Naive thymus-derived CD4-positive, alpha-beta T cell (primary cell): ENCODE results near the gene SF3A2. TPM values are rescaled to one million over a fixed set of nuclear protein-coding genes. Genes with fewer than 3 reads are reported as not detected.
A peak's percentile ranks its signal among the peaks of the same experiment; 100 is the strongest.

Experiments
- ATAC-seq: fragments of 150-1000 bp; cut with Tn5 transposase; 2 replicates; pipeline ENCODE4 v1.10.0; 2021; ENCODE audit warnings: mild to moderate bottlenecking, moderate library complexity
- CTCF ChIA-PET: fragments of 350-600 bp; sonication (Branson Sonifier 250); formaldehyde crosslinking; loops from one replicate; lab custom pipeline; 2021; ENCODE audit warnings: antibody characterized with exemption; lab: Charles Lee
- POLR2A ChIA-PET: fragments of 350-600 bp; sonication (Branson Sonifier 250); formaldehyde crosslinking; loops from one replicate; lab custom pipeline; 2021; ENCODE audit warnings: antibody characterized with exemption, inconsistent platforms; lab: Charles Lee
- DNase-seq, 9 donors: peaks; one replicate each; pipeline versions ENCODE4 v3.0.0 to v3.0.0-alpha.2; 2020 to 2022; ENCODE audit warnings: mixed read lengths in 1 of 9
- H3K27ac ChIP-seq: one replicate; pipeline ENCODE4 v1.7.0; 2013; ENCODE audit warnings: mild to moderate bottlenecking, low read depth, low read length, moderate library complexity
- H3K27me3 ChIP-seq, 2 donors: one replicate each; pipeline ENCODE4 v1.7.0; 2013; ENCODE audit warnings: low read length in 2 of 2, mild to moderate bottlenecking in 2 of 2, moderate library complexity in 2 of 2; ENCODE audit not compliant: control insufficient read depth in 2 of 2, insufficient read depth in 2 of 2
- H3K36me3 ChIP-seq, 3 experiments: 1 replicate in 2 of 3; 2 replicates in 1 of 3; pipeline ENCODE4 v1.7.0; 2013; ENCODE audit warnings: low read length in 3 of 3, mild to moderate bottlenecking in 3 of 3, moderate library complexity in 1 of 3; ENCODE audit not compliant: insufficient read depth in 3 of 3, control insufficient read depth in 2 of 3
- H3K4me1 ChIP-seq, 2 donors: one replicate each; pipeline ENCODE4 v1.7.0; 2013; ENCODE audit warnings: low read length in 2 of 2, mild to moderate bottlenecking in 2 of 2, moderate library complexity in 1 of 2; ENCODE audit not compliant: control insufficient read depth in 2 of 2, insufficient read depth in 2 of 2
- H3K4me3 ChIP-seq: 2 replicates; pipeline ENCODE4 v1.7.0; 2013; ENCODE audit warnings: mild to moderate bottlenecking, low read length
- H3K9me3 ChIP-seq, 3 experiments: 1 replicate in 2 of 3; 2 replicates in 1 of 3; pipeline ENCODE4 v1.7.0; 2013; ENCODE audit warnings: low read length in 3 of 3; ENCODE audit not compliant: control insufficient read depth in 2 of 3
- H3K27ac Mint-ChIP-seq, 9 donors: one replicate each; pipeline ENCODE4 v1.8.0; 2020 to 2022; ENCODE audit warnings: mixed read lengths in 9 of 9, mild to moderate bottlenecking in 8 of 9, moderate library complexity in 5 of 9, inconsistent platforms in 2 of 9
- H3K27me3 Mint-ChIP-seq, 5 donors: one replicate each; pipeline ENCODE4 v1.8.0; 2021 to 2022; ENCODE audit warnings: mixed read lengths in 5 of 5, mild to moderate bottlenecking in 1 of 5
- H3K36me3 Mint-ChIP-seq, 5 donors: one replicate each; pipeline ENCODE4 v1.8.0; 2020 to 2022; ENCODE audit warnings: mixed read lengths in 5 of 5, mild to moderate bottlenecking in 3 of 5, inconsistent platforms in 1 of 5
- H3K4me1 Mint-ChIP-seq, 7 donors: one replicate each; pipeline ENCODE4 v1.8.0; 2020 to 2022; ENCODE audit warnings: mixed read lengths in 7 of 7, mild to moderate bottlenecking in 3 of 7, inconsistent platforms in 1 of 7
- H3K4me3 Mint-ChIP-seq, 10 donors: one replicate each; pipeline ENCODE4 v1.8.0; 2020 to 2022; ENCODE audit warnings: mild to moderate bottlenecking in 10 of 10, mixed read lengths in 10 of 10, moderate library complexity in 6 of 10, inconsistent platforms in 2 of 10
- H3K9me3 Mint-ChIP-seq, 11 donors: one replicate each; pipeline ENCODE4 v1.8.0; 2020 to 2022; ENCODE audit warnings: mixed read lengths in 11 of 11, mild to moderate bottlenecking in 4 of 11, inconsistent platforms in 1 of 11, moderate library complexity in 1 of 11
- intact Hi-C, 2 donors: fragments of 100-400 bp; cut with micrococcal nuclease; formaldehyde crosslinking; loops; one replicate each; pipeline ENCODE4 v1.15.1; 2023
- polyA plus RNA-seq, 2 donors: library from polyadenylated mRNA; unstranded; fragments of 300-500 nt; fragmentation: Illumina TruSeq; gene quantifications; one replicate each; pipeline ENCODE4 v1.2.3, GENCODE V29; 2021
- total RNA-seq, 6 experiments: library from RNA in 5 of 6; stranded (reverse) in 5 of 6; gene quantifications; 1 replicate in 5 of 6; 2 replicates in 1 of 6; pipeline ENCODE4 v1.2.3 and lab custom pipeline; 2021 to 2026

The SF3A2 gene
- total and polyA plus RNA-seq, 7 experiments from 2014 or later: 22.3 to 150 (median 131) TPM

DNA sequence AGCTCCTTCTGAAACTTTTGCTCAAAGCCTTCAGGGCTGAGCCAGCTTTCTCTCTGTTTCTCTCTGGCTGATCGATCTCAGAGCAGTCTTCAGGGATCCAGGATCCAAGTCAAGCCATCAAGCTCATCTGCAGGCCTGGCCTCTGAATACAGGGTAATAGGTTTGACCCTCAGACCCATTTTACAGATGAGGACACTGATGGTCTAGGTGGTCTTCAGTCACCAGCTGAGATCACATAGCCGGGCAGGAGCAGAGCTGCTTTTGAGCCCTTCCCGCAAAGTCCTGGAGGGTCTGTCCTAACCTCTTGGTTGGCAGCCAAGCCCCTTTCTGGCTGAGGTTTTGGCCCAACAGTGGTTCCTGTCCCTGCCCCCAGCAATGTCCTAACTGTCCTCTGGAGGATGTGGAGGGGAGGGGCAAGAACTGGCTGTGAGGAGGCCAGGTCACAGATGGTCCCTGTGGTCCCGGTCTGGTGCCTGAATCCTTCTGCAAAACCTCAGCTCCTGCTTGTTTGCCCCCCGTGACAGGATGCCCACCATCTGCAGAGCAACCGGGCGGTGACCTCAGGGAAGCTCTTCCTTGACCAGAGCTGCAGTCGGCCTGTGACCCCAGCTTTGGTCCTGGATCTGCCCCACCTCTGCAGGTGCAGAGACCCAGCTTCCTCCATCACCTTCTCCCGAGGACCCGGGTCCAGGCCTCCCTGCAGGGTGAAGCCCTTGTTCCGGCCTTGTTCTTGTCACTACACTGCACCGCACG, 51.1 kb downstream of the SF3A2 start:
- Histone ChIP-seq H3K27ac (no peak overlapping the region), H3K4me3 (no peak overlapping the region), H3K4me1 (peaks cover 15 to 19% of the 10 kb centered on the region in 2 donors), H3K9me3 (no peaks in the 10 kb centered on the region), H3K27me3 (no peaks in the 10 kb centered on the region), H3K36me3 (no peaks in the 10 kb centered on the region)
- Mint-ChIP-seq H3K4me3 (peak overlapping the region in 3 of 10 donors; percentile 25 to 89 (median 87)), H3K9me3 (peaks cover 0 to 2% (median 0%) of the 10 kb centered on the region in 11 donors), H3K27me3 (no peaks in the 10 kb centered on the region), H3K4me1 (peaks cover 18 to 34% (median 24%) of the 10 kb centered on the region in 7 donors), H3K36me3 (peaks cover 0 to 14% (median 0%) of the 10 kb centered on the region in 5 donors), H3K27ac (peak overlapping the region in 7 of 9 donors; percentile 14 to 96 (median 46))
- DNase-seq (no peak), ATAC-seq (no peak)
- intact Hi-C loops: loop anchor here (2.0 kb wide), 2 partner anchors 13 to 41 kb away; partner anchors contain the start of genes LSM7 (in 1 of the 2) and SPPL2B (in 1 of the 2)
- CTCF ChIA-PET: interaction anchor here (1.4 to 3.1 kb wide), 2 partner anchors 14 to 15 kb away, joined by 5 to 15 read pairs; no protein-coding TSS in a partner anchor
- POLR2A ChIA-PET: interaction anchor here (0.5 to 2.7 kb wide), 6 partner anchors 11 to 93 kb away, joined by 3 to 17 read pairs (median 4); no protein-coding TSS in a partner anchor

DNA sequence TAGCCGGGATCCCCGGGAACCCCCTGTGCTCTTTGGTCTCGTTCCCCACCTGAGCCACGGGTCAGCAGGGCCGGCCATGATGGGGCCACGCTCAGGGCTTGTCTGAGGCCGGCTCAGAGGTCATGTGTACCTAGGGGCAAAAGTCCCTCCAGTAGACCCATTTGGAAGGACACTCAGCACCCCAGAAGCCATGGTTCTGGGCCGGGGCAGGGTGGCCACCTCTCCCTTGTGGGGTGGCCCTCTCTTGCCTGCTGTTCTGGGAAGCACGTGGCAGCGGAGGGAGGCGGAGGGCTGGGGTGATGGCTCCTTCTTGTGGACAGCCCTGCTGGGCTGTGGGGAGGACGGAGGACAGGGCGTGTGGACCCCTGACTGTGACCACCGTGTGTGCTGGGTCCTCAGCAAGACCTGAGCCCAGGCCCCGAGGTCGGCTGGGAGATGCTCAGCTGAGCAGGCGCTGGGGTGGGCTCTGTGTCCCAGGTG, 51.8 kb downstream of the SF3A2 start:
- H3K4me1 ChIP-seq: peaks cover 15 to 19% of the 10 kb centered on the region in 2 donors
- Mint-ChIP-seq H3K9me3 (peaks cover 0 to 2% (median 0%) of the 10 kb centered on the region in 11 donors), H3K27me3 (no peaks in the 10 kb centered on the region), H3K36me3 (peaks cover 0 to 17% (median 0%) of the 10 kb centered on the region in 5 donors), H3K4me1 (peaks cover 18 to 33% (median 22%) of the 10 kb centered on the region in 7 donors), H3K4me3 (peak overlapping the region in 9 of 10 donors; percentile 69 to 96 (median 90)), H3K27ac (peak overlapping the region; percentile 65 to 98 (median 91))
- intact Hi-C loops: loop anchor here (2.0 kb wide), 2 partner anchors 14 to 40 kb away; partner anchors contain the start of genes LSM7 (in 1 of the 2) and SPPL2B (in 1 of the 2)
- no peaks in the 10 kb centered on the region for H3K9me3 ChIP-seq
- H3K27ac ChIP-seq: no peak overlapping the region
- ChIA-PET CTCF (interaction anchor here (0.7 to 3.1 kb wide), 6 partner anchors 9 to 45 kb away, joined by 3 to 15 read pairs (median 5); no protein-coding TSS in a partner anchor), POLR2A (interaction anchor here (0.7 to 2.7 kb wide), 13 partner anchors 10 to 695 kb away, joined by 3 to 18 read pairs (median 6); no protein-coding TSS in a partner anchor)
- H3K27me3 ChIP-seq: no peaks in the 10 kb centered on the region
- H3K4me3 ChIP-seq: no peak overlapping the region
- DNase-seq: no peak
- H3K36me3 ChIP-seq: no peaks in the 10 kb centered on the region
- no peak for ATAC-seq

DNA sequence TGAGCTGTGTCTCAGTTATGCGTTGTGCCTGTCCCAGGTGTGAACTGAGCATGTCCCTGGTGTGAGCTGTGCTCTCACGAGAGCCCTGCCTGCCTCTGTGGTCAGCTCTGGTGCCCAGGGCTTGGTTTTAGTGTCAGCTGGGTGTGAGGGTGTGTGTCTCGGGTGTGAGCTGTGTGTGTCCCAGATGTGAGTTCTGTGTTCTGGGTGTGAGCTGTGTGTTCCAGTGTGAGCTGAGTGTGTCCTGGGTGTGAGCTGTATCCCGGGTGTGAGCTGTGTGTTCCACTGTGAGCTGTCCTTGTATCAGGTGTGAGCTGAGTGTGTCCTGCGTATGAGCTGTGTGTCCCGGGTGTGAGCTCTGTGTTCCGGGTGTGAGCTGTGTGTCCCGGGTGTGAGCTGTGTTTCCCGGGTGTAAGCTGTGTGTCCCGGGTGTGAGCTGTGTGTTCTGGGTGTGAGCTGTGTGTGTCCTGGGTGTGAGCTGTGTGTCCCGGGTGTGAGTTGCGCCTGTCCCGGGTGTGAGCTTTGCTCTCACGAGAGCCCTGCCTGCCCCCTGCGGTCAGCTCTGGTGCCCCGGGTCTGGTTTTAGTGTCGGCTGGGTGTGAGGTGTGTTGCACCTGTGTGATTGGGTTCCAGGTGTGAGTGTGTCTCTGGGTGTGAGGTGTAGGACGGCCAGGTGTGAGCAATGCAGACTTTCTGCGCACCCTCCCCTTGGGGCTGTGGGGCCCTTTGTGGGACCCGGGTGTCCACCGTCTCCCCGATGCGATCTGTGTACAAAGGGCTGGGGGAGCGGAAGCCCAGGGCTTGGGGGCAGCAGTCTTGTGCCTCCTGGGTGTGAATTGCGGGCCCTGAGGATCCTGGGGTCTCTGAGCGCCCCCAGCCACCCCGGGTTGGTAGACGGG, 52.4 kb downstream of the SF3A2 start:
- ATAC-seq (peak; percentile 28), DNase-seq (peak in 1 of 9 donors; percentile 21)
- Histone ChIP-seq H3K27me3 (no peaks in the 10 kb centered on the region), H3K9me3 (no peaks in the 10 kb centered on the region), H3K36me3 (peaks cover 0 to 2% (median 0%) of the 10 kb centered on the region in 3 experiments), H3K27ac (peak overlapping the region; percentile 59), H3K4me3 (peak overlapping the region; percentile 74), H3K4me1 (peaks cover 15 to 19% of the 10 kb centered on the region in 2 donors)
- H3K4me1 Mint-ChIP-seq: peaks cover 21 to 40% (median 28%) of the 10 kb centered on the region in 7 donors
- H3K36me3 Mint-ChIP-seq: peaks cover 0 to 20% (median 3%) of the 10 kb centered on the region in 5 donors
- peak overlapping the region; percentile 87 to 96 (median 91) for H3K4me3 Mint-ChIP-seq
- peak overlapping the region; percentile 87 to 98 (median 92) for H3K27ac Mint-ChIP-seq
- H3K27me3 Mint-ChIP-seq: no peaks in the 10 kb centered on the region
- ChIA-PET POLR2A (interaction anchor here (0.6 to 2.7 kb wide), 15 partner anchors 10 to 696 kb away, joined by 3 to 18 read pairs (median 6); partner anchors contain the start of gene LMNB2), CTCF (interaction anchor here (0.6 to 3.1 kb wide), 10 partner anchors 8 to 161 kb away, joined by 3 to 15 read pairs (median 4); no protein-coding TSS in a partner anchor)
- intact Hi-C loops: loop anchor here (1.0 to 2.0 kb wide), 3 partner anchors 14 to 40 kb away; partner anchors contain the start of genes LSM7 (in 1 of the 2) and SPPL2B (in 1 of the 2)
- peaks cover 0 to 2% (median 0%) of the 10 kb centered on the region in 11 donors for H3K9me3 Mint-ChIP-seq

DNA sequence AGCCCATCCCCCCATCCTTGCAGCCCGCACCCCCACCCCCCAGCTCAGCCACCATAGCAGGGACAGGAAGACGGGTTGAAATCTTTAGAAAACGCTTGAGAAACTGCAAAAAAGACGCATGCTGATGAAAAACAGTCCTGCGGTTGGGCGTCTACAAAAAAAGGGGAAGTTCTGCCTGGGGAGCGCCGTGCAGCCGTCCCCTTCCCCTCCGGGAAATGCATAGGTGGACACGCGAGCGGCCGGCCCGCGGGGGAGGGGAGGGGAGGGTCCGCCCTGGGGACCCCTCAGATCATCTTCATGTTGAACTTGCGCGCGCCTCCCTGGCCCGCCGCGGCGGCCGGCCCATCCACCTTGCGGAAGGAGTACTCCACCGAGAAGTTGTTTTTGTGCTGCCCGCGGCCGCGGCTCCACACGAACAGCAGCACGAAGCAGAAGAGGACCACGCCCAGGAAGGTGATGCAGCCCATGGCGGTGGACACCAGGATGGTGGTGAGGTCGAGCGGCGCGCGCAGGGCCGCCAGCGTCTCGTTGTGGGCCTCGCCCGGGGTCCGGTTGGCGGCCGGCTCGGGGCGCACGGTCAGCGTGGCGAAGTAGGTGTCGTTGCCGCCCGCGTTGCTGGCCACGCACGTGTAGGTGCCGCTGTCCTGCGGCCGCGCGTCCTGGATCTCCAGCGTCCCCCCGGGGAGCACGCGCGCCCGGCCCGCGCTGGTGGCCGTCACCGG, 53.3 kb downstream of the SF3A2 start:
- H3K9me3 Mint-ChIP-seq: peaks cover 0 to 2% (median 0%) of the 10 kb centered on the region in 11 donors
- ChIA-PET POLR2A (interaction anchor here (0.7 to 2.7 kb wide), 16 partner anchors 9 to 328 kb away, joined by 3 to 18 read pairs (median 6); no protein-coding TSS in a partner anchor), CTCF (interaction anchor here (0.6 to 3.1 kb wide), 5 partner anchors 16 to 162 kb away, joined by 3 to 15 read pairs (median 3); no protein-coding TSS in a partner anchor)
- H3K27ac Mint-ChIP-seq: peak overlapping the region; percentile 88 to 98 (median 92)
- Histone ChIP-seq H3K4me3 (peak overlapping the region; percentile 74), H3K27ac (peak overlapping the region; percentile 59), H3K9me3 (no peaks in the 10 kb centered on the region), H3K27me3 (no peaks in the 10 kb centered on the region), H3K36me3 (peaks cover 0 to 3% (median 0%) of the 10 kb centered on the region in 3 experiments), H3K4me1 (peaks cover 15 to 19% of the 10 kb centered on the region in 2 donors)
- DNase-seq: peak; percentile 54 to 77 (median 66)
- peak; percentile 77 for ATAC-seq
- H3K4me1 Mint-ChIP-seq: peaks cover 22 to 42% (median 31%) of the 10 kb centered on the region in 7 donors
- no peaks in the 10 kb centered on the region for H3K27me3 Mint-ChIP-seq
- intact Hi-C loops: loop anchor here (1.0 to 2.0 kb wide), 4 partner anchors 15 to 54 kb away; partner anchors contain the start of genes LSM7 (in 1 of the 2), PLEKHJ1 (in 1 of the 2), SF3A2 (in 1 of the 2) and SPPL2B (in 1 of the 2)
- H3K36me3 Mint-ChIP-seq: peaks cover under 1 to 21% (median 4%) of the 10 kb centered on the region in 5 donors
- peak overlapping the region; percentile 87 to 96 (median 91) for H3K4me3 Mint-ChIP-seq
